Small intestine (tissue), 7 donors: Measurements from ENCODE around the gene ALKBH8. TPM values are rescaled to one million over a fixed set of nuclear protein-coding genes. Genes with fewer than 3 reads are reported as not detected.
"Not testable (repeated sequence)": the region's sequence is repeated elsewhere in the genome, so short reads cannot be mapped to it uniquely, and the experiment has no call there.

Experiments used
- DNase-seq, 2 donors: peaks; one replicate each; pipeline versions ENCODE4 v3.0.0 to v3.0.0-alpha.2; 2013
- FAIRE-seq: peaks from 2 replicates; lab custom pipeline; 2012; peaks lifted over from hg19 to GRCh38; lab: Jason Lieb, UNC
- H3K27ac ChIP-seq, 3 donors: one replicate each; pipeline ENCODE4 v1.5.1; 2013; ENCODE audit warnings: low read length in 2 of 3, mild to moderate bottlenecking in 2 of 3, control low read depth in 1 of 3, inconsistent platforms in 1 of 3, low read depth in 1 of 3, moderate library complexity in 1 of 3
- H3K27me3 ChIP-seq, 3 donors: one replicate each; pipeline ENCODE4 v1.6.1; 2013; ENCODE audit warnings: low read length in 3 of 3, inconsistent platforms in 1 of 3; ENCODE audit not compliant: control insufficient read depth in 3 of 3, insufficient read depth in 3 of 3
- H3K36me3 ChIP-seq, 3 donors: one replicate each; pipeline ENCODE4 v1.6.1; 2013; ENCODE audit warnings: low read length in 3 of 3, inconsistent platforms in 1 of 3, low read depth in 1 of 3, mild to moderate bottlenecking in 1 of 3, moderate library complexity in 1 of 3; ENCODE audit not compliant: control insufficient read depth in 3 of 3, insufficient read depth in 2 of 3
- H3K4me1 ChIP-seq, 3 donors: one replicate each; pipeline ENCODE4 v1.6.1; 2013; ENCODE audit warnings: low read length in 2 of 3, inconsistent platforms in 1 of 3, low read depth in 1 of 3, mild to moderate bottlenecking in 1 of 3, moderate library complexity in 1 of 3; ENCODE audit not compliant: control insufficient read depth in 3 of 3, insufficient read depth in 2 of 3
- H3K4me3 ChIP-seq, 3 donors: one replicate each; pipeline ENCODE4 v1.5.1; 2013; ENCODE audit warnings: low read length in 3 of 3, control low read depth in 1 of 3, inconsistent platforms in 1 of 3, low read depth in 1 of 3, mild to moderate bottlenecking in 1 of 3, moderate library complexity in 1 of 3
- H3K9me3 ChIP-seq, 2 donors: one replicate each; pipeline ENCODE4 v1.6.1; 2013; ENCODE audit warnings: low read depth in 1 of 2, low read length in 1 of 2; ENCODE audit not compliant: control insufficient read depth in 2 of 2, insufficient read depth in 1 of 2
- WGBS, 3 donors: extraction: QIAGEN DNeasy Blood & Tissue Kit; methylation state at CpG; one replicate each; pipeline ENCODE4 v1.1.7; 2013; 5-methylcytosine and 5-hydroxymethylcytosine counted together
- polyA plus RNA-seq, 4 donors: library from polyadenylated mRNA; stranded (reverse) in 3 of 4; unstranded in 1 of 4; fragments of 200-250 nt in 3 of 4; fragments of 120-200 nt in 1 of 4; gene quantifications; one replicate each; pipeline versions ENCODE4 v1.2.1 to v1.2.3, GENCODE V29; 2013
- donor health status: healthy with polysubstance abuse.
- donor health status: control.
- donor health status: control.
- donor health status: Bipolar disorder and iron deficiency.
- donor health status: healthy.

Gene ALKBH8
- polyA plus RNA-seq, 4 donors: 1.8 to 10.1 (median 3.0) TPM

- Histone ChIP-seq H3K27me3 (no peaks in the 10 kb centered on the region), H3K27ac (no peak overlapping the region), H3K4me3 (no peak overlapping the region), H3K36me3 (peaks cover 0 to 12% (median 2%) of the 10 kb centered on the region in 3 donors), H3K4me1 (no peaks in the 10 kb centered on the region), H3K9me3 (no peaks in the 10 kb centered on the region)
- DNase-seq: peak; percentile 42 to 51
- FAIRE-seq: peak; percentile 26
- WGBS, 3 donors: 71 to 77% (median 71%) methylated on average over 6 of the region's 6 CpGs
These were observed 16.1 kb downstream of the ALKBH8 start for GRCh38 chr11:107549253-107549953.

DNA sequence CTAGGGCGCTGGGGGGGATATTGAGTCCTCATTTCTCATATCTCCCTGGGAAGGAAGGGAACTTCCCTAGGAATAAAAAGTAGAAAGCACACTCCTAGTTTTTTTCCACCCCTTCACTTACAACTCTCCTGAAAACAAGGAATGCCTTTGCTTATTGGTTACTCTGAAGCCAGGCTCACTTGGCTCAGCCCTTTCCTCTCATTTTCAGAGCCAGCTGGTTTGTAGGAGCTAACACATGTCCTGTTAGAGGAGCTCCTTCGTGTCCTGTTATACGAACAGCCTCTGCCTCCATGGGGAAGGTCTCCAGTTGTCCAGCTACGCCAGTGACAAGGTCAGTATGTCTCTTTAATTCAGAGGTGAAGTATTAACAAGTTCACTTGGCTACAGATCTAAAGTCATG is 17.6 kb downstream of the ALKBH8 start:
- Histone ChIP-seq H3K36me3 (peaks cover 0 to 12% (median 0%) of the 10 kb centered on the region in 3 donors), H3K27ac (no peak overlapping the region), H3K9me3 (no peaks in the 10 kb centered on the region), H3K4me1 (no peaks in the 10 kb centered on the region), H3K27me3 (no peaks in the 10 kb centered on the region), H3K4me3 (no peak overlapping the region)
- DNase-seq: no peak
- no peak for FAIRE-seq
- 92 to 97% (median 93%) methylated on average over 4 of the region's 4 CpGs for WGBS, 3 donors

DNA sequence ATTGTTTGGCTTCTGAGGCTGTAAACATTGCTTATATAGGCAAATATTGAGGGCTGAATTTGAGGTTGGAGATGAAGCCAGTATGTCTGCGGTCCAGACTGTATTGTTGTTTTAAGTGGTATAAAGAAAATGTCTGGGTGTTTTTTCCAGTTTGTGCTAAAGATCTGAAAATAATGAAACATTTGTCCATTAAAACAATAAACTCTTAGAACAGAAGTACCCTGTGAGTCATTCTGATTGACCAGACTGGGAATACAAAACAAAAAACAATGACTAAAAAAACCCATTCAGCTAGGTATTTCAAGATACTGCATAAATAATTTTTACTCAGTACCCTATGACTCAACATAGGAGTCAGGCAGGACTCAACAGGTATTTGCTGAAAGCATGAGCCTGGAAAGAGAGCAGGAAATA is 20.4 kb downstream of the ALKBH8 start:
- Histone ChIP-seq H3K27ac (no peak overlapping the region), H3K27me3 (no peaks in the 10 kb centered on the region), H3K36me3 (peaks cover 0 to 3% (median 0%) of the 10 kb centered on the region in 3 donors), H3K9me3 (no peaks in the 10 kb centered on the region), H3K4me3 (no peak overlapping the region), H3K4me1 (no peaks in the 10 kb centered on the region)
- DNase-seq: no peak
- no peak for FAIRE-seq
- 76 to 87% (median 85%) methylated on average over 1 of the region's 1 CpG for WGBS, 3 donors

DNA sequence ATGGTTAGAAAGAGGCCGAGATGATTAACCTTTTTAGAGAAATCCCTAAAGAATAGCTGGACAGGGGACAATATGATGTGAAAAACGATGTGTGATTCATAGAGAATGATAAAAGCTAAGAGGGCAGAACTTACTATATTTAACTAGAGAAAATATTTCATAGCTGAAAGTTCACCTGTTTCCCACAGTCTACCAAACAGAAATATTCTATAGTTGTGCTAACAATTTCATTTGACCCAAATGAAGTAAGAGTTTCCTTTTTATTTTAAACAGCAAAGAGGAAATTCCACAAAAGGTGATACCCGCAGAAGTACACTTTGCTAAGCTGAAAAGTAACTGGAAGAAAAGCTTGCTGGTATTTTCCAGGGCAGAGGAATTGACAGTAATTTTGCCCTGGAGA is 26.7 kb downstream of the ALKBH8 start:
- no peak overlapping the region for H3K4me3 ChIP-seq
- FAIRE-seq: no peak
- H3K4me1 ChIP-seq: no peaks in the 10 kb centered on the region

DNA sequence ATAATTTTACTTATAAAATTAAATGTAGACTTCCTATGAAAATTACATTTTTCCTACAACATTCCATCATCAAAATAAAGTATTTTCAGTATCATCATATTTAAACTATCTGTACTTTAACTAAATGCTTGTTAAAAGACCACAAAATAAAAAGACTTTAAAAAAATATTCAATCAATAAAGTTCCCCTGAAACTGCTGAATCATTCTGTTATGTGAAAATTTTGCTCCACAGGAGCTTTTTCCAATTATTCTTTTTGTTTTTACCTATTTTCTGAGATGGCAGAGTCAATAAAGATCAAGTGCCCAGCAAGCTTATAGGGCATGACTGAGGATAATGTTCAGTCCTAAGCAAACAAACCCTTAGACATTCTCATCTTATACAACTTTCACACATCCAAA is 27.3 kb downstream of the ALKBH8 start:
- no peaks in the 10 kb centered on the region for H3K4me1 ChIP-seq
- no peak overlapping the region for H3K4me3 ChIP-seq
- H3K9me3 ChIP-seq: no peaks in the 10 kb centered on the region
- peaks cover 0 to 3% (median 2%) of the 10 kb centered on the region in 3 donors for H3K36me3 ChIP-seq
- H3K27me3 ChIP-seq: no peaks in the 10 kb centered on the region
- FAIRE-seq: no peak
- no peak overlapping the region for H3K27ac ChIP-seq
- no peak for DNase-seq

More for the DNA sequence above, 26.7 kb downstream of the ALKBH8 start:
- no peak for DNase-seq
- Histone ChIP-seq H3K36me3 (peaks cover 0 to 3% (median 2%) of the 10 kb centered on the region in 3 donors), H3K9me3 (no peaks in the 10 kb centered on the region), H3K27me3 (no peaks in the 10 kb centered on the region), H3K27ac (no peak overlapping the region)
- 81 to 90% (median 87%) methylated on average over 3 of the region's 3 CpGs for WGBS, 3 donors

GRCh38 chr11:107537155-107537554 is 28.4 kb downstream of the ALKBH8 start:
- H3K27me3 ChIP-seq, H3K4me3 ChIP-seq, H3K9me3 ChIP-seq, H3K36me3 ChIP-seq, FAIRE-seq, DNase-seq, H3K4me1 ChIP-seq, H3K27ac ChIP-seq: not testable (repeated sequence)

- H3K4me1 ChIP-seq: no peaks in the 10 kb centered on the region
- H3K4me3 ChIP-seq: no peak overlapping the region
- DNase-seq (no peak), FAIRE-seq (peak; percentile 53)
- H3K36me3 ChIP-seq: peaks cover 0 to 4% (median 0%) of the 10 kb centered on the region in 3 donors
- no peaks in the 10 kb centered on the region for H3K9me3 ChIP-seq
- H3K27me3 ChIP-seq: no peaks in the 10 kb centered on the region
- 96 to 98% (median 98%) methylated on average over 3 of the region's 3 CpGs for WGBS, 3 donors
- H3K27ac ChIP-seq: no peak overlapping the region
These were observed 39.3 kb downstream of the ALKBH8 start for GRCh38 chr11:107526197-107526596.

- Histone ChIP-seq H3K27ac (no peak overlapping the region), H3K36me3 (peaks cover 0 to 5% (median 5%) of the 10 kb centered on the region in 3 donors), H3K9me3 (no peaks in the 10 kb centered on the region), H3K27me3 (no peaks in the 10 kb centered on the region), H3K4me1 (no peaks in the 10 kb centered on the region), H3K4me3 (no peak overlapping the region)
- no peak for DNase-seq
- FAIRE-seq: no peak
- 95 to 98% (median 96%) methylated on average over 2 of the region's 2 CpGs for WGBS, 3 donors
These were observed 56.7 kb downstream of the ALKBH8 start for GRCh38 chr11:107508858-107509244.
